ENCODE data around the gene ACAT1.

ACAT1 gene

DNA sequence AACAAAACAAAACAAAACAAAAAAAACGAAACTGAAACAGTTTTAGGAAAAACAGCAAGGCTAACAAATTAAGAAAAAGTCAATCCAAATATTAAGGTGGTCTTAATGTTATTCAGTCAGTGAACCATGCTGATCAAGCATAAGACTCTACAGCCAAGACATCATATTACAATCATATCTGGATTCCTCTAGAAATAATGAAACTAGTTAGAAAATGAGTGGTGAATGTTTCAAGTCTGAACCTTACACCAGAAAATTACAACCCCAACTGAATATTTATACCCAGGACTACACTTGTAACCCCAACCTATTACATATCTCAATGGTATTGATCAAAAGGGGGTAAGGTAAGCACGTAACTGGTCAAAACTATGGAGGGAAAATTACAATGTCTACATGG lies 48.8 kb downstream of the ACAT1 start:
- no peak overlapping the region for H3K4me3 ChIP-seq (ENCODE audit: low read depth, low read length)
- TF ChIP-seq, protein P1, sequence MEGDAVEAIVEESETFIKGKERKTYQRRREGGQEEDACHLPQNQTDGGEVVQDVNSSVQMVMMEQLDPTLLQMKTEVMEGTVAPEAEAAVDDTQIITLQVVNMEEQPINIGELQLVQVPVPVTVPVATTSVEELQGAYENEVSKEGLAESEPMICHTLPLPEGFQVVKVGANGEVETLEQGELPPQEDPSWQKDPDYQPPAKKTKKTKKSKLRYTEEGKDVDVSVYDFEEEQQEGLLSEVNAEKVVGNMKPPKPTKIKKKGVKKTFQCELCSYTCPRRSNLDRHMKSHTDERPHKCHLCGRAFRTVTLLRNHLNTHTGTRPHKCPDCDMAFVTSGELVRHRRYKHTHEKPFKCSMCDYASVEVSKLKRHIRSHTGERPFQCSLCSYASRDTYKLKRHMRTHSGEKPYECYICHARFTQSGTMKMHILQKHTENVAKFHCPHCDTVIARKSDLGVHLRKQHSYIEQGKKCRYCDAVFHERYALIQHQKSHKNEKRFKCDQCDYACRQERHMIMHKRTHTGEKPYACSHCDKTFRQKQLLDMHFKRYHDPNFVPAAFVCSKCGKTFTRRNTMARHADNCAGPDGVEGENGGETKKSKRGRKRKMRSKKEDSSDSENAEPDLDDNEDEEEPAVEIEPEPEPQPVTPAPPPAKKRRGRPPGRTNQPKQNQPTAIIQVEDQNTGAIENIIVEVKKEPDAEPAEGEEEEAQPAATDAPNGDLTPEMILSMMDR (IDR thresholded peaks at IDR 0.05; ENCODE audit: low read depth, low read length): no peak
- in situ Hi-C loops (cut with HindIII; ENCODE audit: low sequenced_read_pairs): no loop called here
- no peak for DNase-seq (ENCODE audit: low read depth, low spot score)

DNA sequence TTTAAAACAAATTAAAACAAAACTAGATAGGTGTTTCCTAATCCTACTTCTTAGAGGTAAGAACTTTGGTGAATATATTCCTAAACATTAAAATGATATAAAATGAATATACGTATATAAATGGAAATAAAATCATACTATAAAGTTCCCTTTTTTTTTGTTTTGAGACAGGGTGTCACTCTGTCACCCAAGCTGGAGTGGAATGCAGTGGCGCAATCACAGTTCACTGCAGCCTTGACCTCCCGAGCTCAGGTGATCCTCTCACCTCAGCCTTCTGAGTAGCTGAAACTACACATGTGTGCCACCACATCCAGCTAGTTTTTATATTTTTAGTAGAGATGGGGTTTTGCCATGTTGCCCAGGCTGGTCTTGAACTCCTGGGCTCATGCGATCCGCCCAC lies 56.2 kb downstream of the ACAT1 start:
- DNase-seq (ENCODE audit: low read depth, low spot score): no peak
- H3K4me3 ChIP-seq (ENCODE audit: low read depth, low read length): no peak overlapping the region
- in situ Hi-C loops (cut with HindIII; ENCODE audit: low sequenced_read_pairs): no loop called here
- TF ChIP-seq, protein P1 (IDR thresholded peaks at IDR 0.05; ENCODE audit: low read depth, low read length): no peak

DNA sequence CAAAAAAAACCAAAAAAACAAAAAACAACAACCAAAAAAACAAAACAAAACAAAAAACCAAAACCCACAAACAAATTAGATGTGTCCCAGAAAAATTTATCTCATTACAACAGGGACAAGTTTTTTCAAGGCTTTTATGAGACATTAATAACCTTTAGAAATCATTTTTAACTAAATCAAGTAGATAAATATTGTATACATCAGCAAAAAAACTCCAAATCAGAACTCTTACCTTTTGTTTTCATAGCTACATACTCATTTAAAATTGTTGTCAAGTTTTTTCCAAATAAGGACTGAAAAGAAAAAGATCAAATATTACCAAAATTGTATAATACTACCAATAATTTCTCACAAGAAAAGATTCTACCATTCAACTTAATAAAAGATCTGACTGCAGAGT lies 72.4 kb downstream of the ACAT1 start:
- no peak overlapping the region for H3K4me3 ChIP-seq (ENCODE audit: low read depth, low read length)
- DNase-seq (ENCODE audit: low read depth, low spot score): no peak
- in situ Hi-C loops (cut with HindIII; ENCODE audit: low sequenced_read_pairs): no loop called here
- TF ChIP-seq, protein P1 (IDR thresholded peaks at IDR 0.05; ENCODE audit: low read depth, low read length): no peak

DNA sequence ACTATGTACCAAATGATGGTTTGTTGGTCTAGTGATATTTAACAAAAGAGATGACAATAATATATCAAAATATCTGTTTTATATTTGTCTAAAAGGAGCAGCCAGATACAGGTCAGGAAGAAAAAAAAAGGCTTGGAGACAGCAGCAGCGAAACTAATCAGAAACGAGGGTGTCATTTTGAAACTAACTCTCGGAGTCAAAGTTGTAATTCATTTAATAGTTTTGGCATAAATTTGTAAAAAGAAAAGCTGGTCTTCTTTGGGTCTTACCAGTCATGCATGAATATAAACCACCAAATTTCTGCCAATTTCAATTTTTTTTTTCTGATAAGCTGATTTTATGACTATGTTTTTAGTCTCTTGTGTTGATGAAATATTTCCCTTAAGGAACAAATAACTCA lies 75.5 kb downstream of the ACAT1 start:
- H3K4me3 ChIP-seq (ENCODE audit: low read depth, low read length): no peak overlapping the region
- TF ChIP-seq, protein P1 (IDR thresholded peaks at IDR 0.05; ENCODE audit: low read depth, low read length): no peak
- DNase-seq (ENCODE audit: low read depth, low spot score): no peak
- in situ Hi-C loops (cut with HindIII; ENCODE audit: low sequenced_read_pairs): no loop called here
